A673 (cell line): ENCODE results near the gene ATRN. TPM values are rescaled to one million over a fixed set of nuclear protein-coding genes. Genes with fewer than 3 reads are reported as not detected.

Source experiments
- BruUV-seq: library from RNA; stranded (reverse); fragments of 400-500 nt; replicated peaks from 2 replicates; lab custom pipeline; 2021; lab: Mats Ljungman, UMichigan
- CTCF ChIA-PET: fragments of 300-600 bp; sonication (Branson Sonifier 250); formaldehyde crosslinking; loops from one replicate; lab custom pipeline; 2022; ENCODE audit warnings: antibody characterized with exemption; lab: Charles Lee
- POLR2A ChIA-PET: fragments of 300-600 bp; sonication (Branson Sonifier 250); formaldehyde crosslinking; loops from one replicate; lab custom pipeline; 2022; ENCODE audit warnings: antibody characterized with exemption; ENCODE audit not compliant: low non-redundant PET; lab: Charles Lee
- DNase-seq: peaks from one replicate; pipeline ENCODE4 v3.0.0-alpha.2; 2015; ENCODE audit warnings: low spot score
- H3K27ac ChIP-seq: fragments of 200-600 bp; sonication (generic); 2 replicates; pipeline ENCODE4 v1.5.1; 2016; ENCODE audit warnings: mixed run types, low read depth, mild to moderate bottlenecking, mixed read lengths, antibody characterized with exemption, low read length; ENCODE audit not compliant: poor library complexity, severe bottlenecking
- H3K27me3 ChIP-seq: fragments of 200-600 bp; sonication (generic); replicated peaks from 2 replicates; pipeline ENCODE4 v1.6.1; 2017; ENCODE audit warnings: mixed run types, low read depth, mild to moderate bottlenecking, mixed read lengths, antibody characterized with exemption, low read length; ENCODE audit not compliant: insufficient read depth, poor library complexity
- H3K36me3 ChIP-seq: fragments of 200-600 bp; sonication (generic); 2 replicates; pipeline ENCODE4 v1.6.1; 2016; ENCODE audit warnings: mixed run types, mild to moderate bottlenecking, mixed read lengths, antibody characterized with exemption, low read length; ENCODE audit not compliant: insufficient read depth, poor library complexity, severe bottlenecking
- H3K4me1 ChIP-seq: fragments of 200-600 bp; sonication (generic); 2 replicates; pipeline ENCODE4 v1.6.1; 2017; ENCODE audit warnings: mixed run types, mild to moderate bottlenecking, mixed read lengths, antibody characterized with exemption, low read length; ENCODE audit not compliant: insufficient read depth, poor library complexity, severe bottlenecking
- H3K4me3 ChIP-seq: fragments of 200-600 bp; sonication (generic); 2 replicates; pipeline ENCODE4 v1.5.1; 2016; ENCODE audit warnings: low read depth, mixed run types, mild to moderate bottlenecking, mixed read lengths, low read length; ENCODE audit not compliant: poor library complexity, severe bottlenecking
- H3K9me3 ChIP-seq: fragments of 200-600 bp; sonication (generic); 2 replicates; pipeline ENCODE4 v1.6.1; 2016; ENCODE audit warnings: mixed run types, low read depth, mild to moderate bottlenecking, mixed read lengths, antibody characterized with exemption, low read length; ENCODE audit not compliant: poor library complexity, severe bottlenecking
- CTCF ChIP-seq: fragments of 300-800, 200-600 bp; sonication (generic); conservative IDR thresholded peaks from 2 replicates; pipeline ENCODE4 v1.5.1; 2017; ENCODE audit warnings: low read depth, mild to moderate bottlenecking, antibody characterized with exemption, low read length, moderate library complexity, mixed read lengths
- EZH2 ChIP-seq: fragments of 200-600 bp; sonication (generic); IDR thresholded peaks from 2 replicates; pipeline ENCODE4 v1.6.1; 2017; ENCODE audit warnings: borderline replicate concordance, low read depth, mild to moderate bottlenecking, mixed read lengths, antibody characterized with exemption, low read length; ENCODE audit not compliant: poor library complexity, severe bottlenecking
- intact Hi-C: fragments of 100-400 bp; cut with micrococcal nuclease; formaldehyde crosslinking; loops from one replicate; pipeline ENCODE4 v1.10.0; 2022; ENCODE audit not compliant: unreplicated experiment
- total RNA-seq: library from RNA; stranded (reverse); gene quantifications from 2 replicates; pipeline ENCODE4 v1.2.3, GENCODE V29; 2021

Gene ATRN
- total RNA-seq, 1 experiment from 2014 or later, result 27.1 TPM

- Histone ChIP-seq H3K36me3 (peaks cover 3% of the 10 kb centered on the region), H3K27ac (no peak overlapping the region), H3K4me1 (no peaks in the 10 kb centered on the region), H3K4me3 (no peak overlapping the region), H3K9me3 (no peaks in the 10 kb centered on the region), H3K27me3 (no peaks in the 10 kb centered on the region)
- no peak for DNase-seq
- CTCF ChIA-PET, result no interaction called here
- TF ChIP-seq EZH2 (no peak), CTCF (no peak)
- POLR2A ChIA-PET, result no interaction called here
- no TSS peak for BruUV-seq
- intact Hi-C loops, result no loop called here
These were observed 77.1 kb downstream of the ATRN start for GRCh38 chr20:3547906-3548305.

GRCh38 chr20:3550837-3551236, 80.0 kb downstream of the ATRN start:
- ChIA-PET POLR2A (no interaction called here), CTCF (no interaction called here)
- Histone ChIP-seq H3K36me3 (peaks cover 3% of the 10 kb centered on the region), H3K4me1 (no peaks in the 10 kb centered on the region), H3K27ac (no peak overlapping the region), H3K27me3 (no peaks in the 10 kb centered on the region), H3K4me3 (no peak overlapping the region), H3K9me3 (no peaks in the 10 kb centered on the region)
- TF ChIP-seq EZH2 (no peak), CTCF (no peak)
- no TSS peak for BruUV-seq
- DNase-seq, result no peak
- intact Hi-C loops, result no loop called here

GRCh38 chr20:3551681-3552434, 81.0 kb downstream of the ATRN start:
- ChIA-PET CTCF (no interaction called here), POLR2A (no interaction called here)

More at GRCh38 chr20:3551681-3552434, 81.0 kb downstream of the ATRN start:
- H3K4me1 ChIP-seq, result no peaks in the 10 kb centered on the region
- H3K36me3 ChIP-seq, result peaks cover 3% of the 10 kb centered on the region
- no peak overlapping the region for H3K27ac ChIP-seq
- H3K4me3 ChIP-seq, result no peak overlapping the region
- no TSS peak for BruUV-seq
- H3K27me3 ChIP-seq, result no peaks in the 10 kb centered on the region
- H3K9me3 ChIP-seq, result no peaks in the 10 kb centered on the region
- no peak for DNase-seq
- intact Hi-C loops, result no loop called here
- no peak for TF ChIP-seq CTCF
- TF ChIP-seq EZH2, result no peak
